CD14-positive monocyte (primary cell): Measurements from ENCODE around the gene ZDHHC13. TPM values are rescaled to one million over a fixed set of nuclear protein-coding genes. Genes with fewer than 3 reads are reported as not detected.

Source experiments
- DNase-seq, 3 donors: peaks; one replicate each; pipeline ENCODE4 v3.0.0-alpha.2; 2011 to 2022
- H2AFZ ChIP-seq: 2 replicates; pipeline ENCODE4 v1.6.0; 2012; ENCODE audit warnings: mild to moderate bottlenecking, low read depth, low read length, inconsistent platforms; ENCODE audit not compliant: insufficient read depth, poor library complexity, severe bottlenecking
- H3K27ac ChIP-seq, 2 donors: 1 replicate in 1 of 2; 2 replicates in 1 of 2; pipeline ENCODE4 v1.5.1; 2012 to 2013; ENCODE audit warnings: low read length in 2 of 2, control low read depth in 1 of 2, inconsistent platforms in 1 of 2, low read depth in 1 of 2, mild to moderate bottlenecking in 1 of 2
- H3K27me3 ChIP-seq, 2 donors: one replicate each; pipeline versions ENCODE4 v1.6.0 to v1.6.1; 2011 to 2013; ENCODE audit warnings: low read length in 2 of 2; ENCODE audit not compliant: control insufficient read depth in 2 of 2, insufficient read depth in 2 of 2
- H3K36me3 ChIP-seq, 2 donors: replicated peaks in 1 of 2; 1 replicate in 1 of 2; 2 replicates in 1 of 2; pipeline versions ENCODE4 v1.5.1 to v1.6.1; 2012 to 2013; ENCODE audit warnings: low read length in 2 of 2, control low read depth in 1 of 2, inconsistent platforms in 1 of 2, mild to moderate bottlenecking in 1 of 2; ENCODE audit not compliant: insufficient read depth in 2 of 2, control insufficient read depth in 1 of 2
- H3K4me1 ChIP-seq, 2 donors: 1 replicate in 1 of 2; 2 replicates in 1 of 2; pipeline versions ENCODE4 v1.5.1 to v1.6.1; 2012 to 2013; ENCODE audit warnings: low read length in 2 of 2, control low read depth in 1 of 2, inconsistent platforms in 1 of 2, mild to moderate bottlenecking in 1 of 2, moderate library complexity in 1 of 2; ENCODE audit not compliant: insufficient read depth in 2 of 2, control insufficient read depth in 1 of 2
- H3K4me2 ChIP-seq: replicated peaks from 2 replicates; pipeline ENCODE3; 2012; ENCODE audit warnings: low read length, moderate library complexity, mild to moderate bottlenecking; ENCODE audit not compliant: poor library complexity, severe bottlenecking; ENCODE audit errors: extremely low read depth
- H3K4me3 ChIP-seq, 3 experiments: fragments of 200-600 bp in 1 of 3; sonication (generic) in 1 of 3; replicated peaks in 1 of 3; 1 replicate in 2 of 3; 2 replicates in 1 of 3; pipeline ENCODE4 v1.5.1; 2011 to 2013; ENCODE audit warnings: low read length in 3 of 3, mild to moderate bottlenecking in 3 of 3, control low read depth in 2 of 3, low read depth in 2 of 3, inconsistent platforms in 1 of 3, moderate library complexity in 1 of 3
- H3K79me2 ChIP-seq: 2 replicates; pipeline ENCODE4 v1.6.0; 2012; ENCODE audit warnings: mild to moderate bottlenecking, control low read depth, inconsistent platforms, low read length, moderate library complexity; ENCODE audit not compliant: insufficient read depth
- H3K9ac ChIP-seq: 2 replicates; pipeline ENCODE4 v1.6.0; 2017; ENCODE audit warnings: low read length, mild to moderate bottlenecking; ENCODE audit not compliant: insufficient read depth, poor library complexity, severe bottlenecking
- H3K9me3 ChIP-seq, 2 donors: replicated peaks in 1 of 2; 1 replicate in 1 of 2; 2 replicates in 1 of 2; pipeline versions ENCODE4 v1.5.1 to v1.6.1; 2012 to 2013; ENCODE audit warnings: low read length in 2 of 2, control low read depth in 1 of 2; ENCODE audit not compliant: control insufficient read depth in 1 of 2, insufficient read depth in 1 of 2
- H4K20me1 ChIP-seq: 2 replicates; pipeline ENCODE4 v1.6.0; 2012; ENCODE audit warnings: mild to moderate bottlenecking, low read length, control low read depth, moderate library complexity; ENCODE audit not compliant: insufficient read depth
- H3K27ac Mint-ChIP-seq, 7 donors: one replicate each; pipeline ENCODE4 v1.8.0; 2020; ENCODE audit warnings: mild to moderate bottlenecking in 7 of 7, mixed read lengths in 7 of 7, moderate library complexity in 6 of 7, inconsistent platforms in 2 of 7
- H3K27me3 Mint-ChIP-seq, 3 donors: one replicate each; pipeline ENCODE4 v1.8.0; 2021 to 2022; ENCODE audit warnings: low read depth in 3 of 3, mild to moderate bottlenecking in 3 of 3, mixed read lengths in 3 of 3, moderate library complexity in 3 of 3, inconsistent platforms in 1 of 3
- H3K36me3 Mint-ChIP-seq, 2 donors: one replicate each; pipeline ENCODE4 v1.8.0; 2020; ENCODE audit warnings: mixed read lengths in 2 of 2, inconsistent platforms in 1 of 2, mild to moderate bottlenecking in 1 of 2
- H3K4me1 Mint-ChIP-seq: one replicate; pipeline ENCODE4 v1.8.0; 2020; ENCODE audit warnings: mild to moderate bottlenecking, mixed read lengths
- H3K4me3 Mint-ChIP-seq, 2 donors: one replicate each; pipeline ENCODE4 v1.8.0; 2020; ENCODE audit warnings: mild to moderate bottlenecking in 2 of 2, mixed read lengths in 2 of 2, moderate library complexity in 1 of 2
- H3K9me3 Mint-ChIP-seq, 7 donors: one replicate each; pipeline ENCODE4 v1.8.0; 2020 to 2022; ENCODE audit warnings: mixed read lengths in 7 of 7, mild to moderate bottlenecking in 6 of 7, moderate library complexity in 6 of 7, inconsistent platforms in 2 of 7
- WGBS: methylation state at CpG from one replicate; pipeline ENCODE4 v1.1.5; 2013; ENCODE audit warnings: missing lambda C conversion rate; ENCODE audit not compliant: insufficient coverage; 5-methylcytosine and 5-hydroxymethylcytosine counted together
- intact Hi-C, 2 donors: fragments of 100-400 bp; cut with micrococcal nuclease; formaldehyde crosslinking; loops; one replicate each; pipeline versions ENCODE4 v1.15.0 to v1.15.1; 2023
- polyA plus RNA-seq, 3 donors: library from polyadenylated mRNA; depleted of rRNA in 1 of 3; unstranded in 2 of 3; stranded (reverse) in 1 of 3; fragments of 300-500 nt in 2 of 3; fragments of >200 nt in 1 of 3; fragmentation: Illumina TruSeq in 2 of 3; gene quantifications; 1 replicate in 2 of 3; 2 replicates in 1 of 3; pipeline ENCODE4 v1.2.3, GENCODE V29; 2012 to 2021
- TF ChIP-seq, protein P1 (sequence below): fragments of 200-600 bp; IDR thresholded peaks from one replicate; pipeline ENCODE4 v1.8.0; 2022; ENCODE audit warnings: antibody characterized with exemption, mild to moderate bottlenecking

The ZDHHC13 gene
- polyA plus RNA-seq, 3 donors: 5.6 to 7.5 (median 5.6) TPM

- Histone ChIP-seq H3K36me3 (no peaks in the 10 kb centered on the region), H3K27ac (no peak within 1 kb of the TSS), H3K79me2 (no peaks in the 10 kb centered on the region), H3K9ac (no peak within 1 kb of the TSS), H3K4me1 (peaks cover 0 to 6% of the 10 kb centered on the region in 2 donors), H2AFZ (no peak within 1 kb of the TSS), H3K27me3 (no peaks in the 10 kb centered on the region), H3K4me3 (no peak within 1 kb of the TSS), H3K9me3 (no peaks in the 10 kb centered on the region), H4K20me1 (no peaks in the 10 kb centered on the region), H3K4me2 (no peak within 1 kb of the TSS)
- Mint-ChIP-seq H3K27ac (peak within 1 kb of the TSS in 1 of 7 donors; percentile 19), H3K36me3 (no peaks in the 10 kb centered on the region), H3K4me3 (no peak within 1 kb of the TSS), H3K4me1 (peaks cover 14% of the 10 kb centered on the region), H3K9me3 (peaks cover 0 to 3% (median 0%) of the 10 kb centered on the region in 7 donors), H3K27me3 (peaks cover 0 to 3% (median 0%) of the 10 kb centered on the region in 3 donors)
- intact Hi-C loops: no loop called here
- TF ChIP-seq, protein P1, sequence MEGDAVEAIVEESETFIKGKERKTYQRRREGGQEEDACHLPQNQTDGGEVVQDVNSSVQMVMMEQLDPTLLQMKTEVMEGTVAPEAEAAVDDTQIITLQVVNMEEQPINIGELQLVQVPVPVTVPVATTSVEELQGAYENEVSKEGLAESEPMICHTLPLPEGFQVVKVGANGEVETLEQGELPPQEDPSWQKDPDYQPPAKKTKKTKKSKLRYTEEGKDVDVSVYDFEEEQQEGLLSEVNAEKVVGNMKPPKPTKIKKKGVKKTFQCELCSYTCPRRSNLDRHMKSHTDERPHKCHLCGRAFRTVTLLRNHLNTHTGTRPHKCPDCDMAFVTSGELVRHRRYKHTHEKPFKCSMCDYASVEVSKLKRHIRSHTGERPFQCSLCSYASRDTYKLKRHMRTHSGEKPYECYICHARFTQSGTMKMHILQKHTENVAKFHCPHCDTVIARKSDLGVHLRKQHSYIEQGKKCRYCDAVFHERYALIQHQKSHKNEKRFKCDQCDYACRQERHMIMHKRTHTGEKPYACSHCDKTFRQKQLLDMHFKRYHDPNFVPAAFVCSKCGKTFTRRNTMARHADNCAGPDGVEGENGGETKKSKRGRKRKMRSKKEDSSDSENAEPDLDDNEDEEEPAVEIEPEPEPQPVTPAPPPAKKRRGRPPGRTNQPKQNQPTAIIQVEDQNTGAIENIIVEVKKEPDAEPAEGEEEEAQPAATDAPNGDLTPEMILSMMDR: no peak
- 100% methylated on average over 1 of the region's 7 CpGs for WGBS
- DNase-seq: no peak
These were observed 85.0 kb downstream of the ZDHHC13 start, which contains the start of gene CSRP3 for GRCh38 chr11:19201737-19202605. Gene CSRP3 (minus strand): TSS chr11:19201983. CDS start chr11:19192448, 9,535 bp downstream.

- DNase-seq: no peak
- Histone ChIP-seq H3K4me3 (no peak overlapping the region), H2AFZ (no peak overlapping the region), H3K4me2 (no peak overlapping the region), H3K9me3 (no peaks in the 10 kb centered on the region), H3K27ac (no peak overlapping the region), H3K79me2 (no peaks in the 10 kb centered on the region), H4K20me1 (no peaks in the 10 kb centered on the region), H3K36me3 (no peaks in the 10 kb centered on the region), H3K27me3 (no peaks in the 10 kb centered on the region), H3K9ac (no peak overlapping the region), H3K4me1 (peaks cover 0 to 6% of the 10 kb centered on the region in 2 donors)
- no peak overlapping the region for H3K27ac Mint-ChIP-seq
- intact Hi-C loops: no loop called here
- no peak overlapping the region for H3K4me3 Mint-ChIP-seq
- WGBS: no CpG with 5 or more reads among the region's 5 CpGs
- H3K27me3 Mint-ChIP-seq: peaks cover 0 to 3% (median 0%) of the 10 kb centered on the region in 3 donors
- TF ChIP-seq, protein P1: no peak
- H3K4me1 Mint-ChIP-seq: peaks cover 14% of the 10 kb centered on the region
- peaks cover 0 to 3% (median 0%) of the 10 kb centered on the region in 7 donors for H3K9me3 Mint-ChIP-seq
- H3K36me3 Mint-ChIP-seq: no peaks in the 10 kb centered on the region
These were observed 87.9 kb downstream of the ZDHHC13 start for GRCh38 chr11:19204836-19205235.
